GM12878 (cell line): ENCODE data around the gene IRF2BPL. TPM values are rescaled to one million over a fixed set of nuclear protein-coding genes. Genes with fewer than 3 reads are reported as not detected.

Source experiments
- ATF7 ChIP-seq: fragments of 450-650 bp; IDR thresholded peaks from 2 replicates; pipeline ENCODE4 v1.6.1; 2016; ENCODE audit warnings: low read depth, mild to moderate bottlenecking
- CREM ChIP-seq: IDR thresholded peaks from 2 replicates; pipeline ENCODE4 v1.6.1; 2014; ENCODE audit warnings: antibody characterized with exemption, low read depth
- EED ChIP-seq: sonication (generic); IDR thresholded peaks from 2 replicates; pipeline ENCODE4 v1.6.1; 2016; ENCODE audit warnings: antibody characterized with exemption, low read depth
- HDAC6 ChIP-seq: fragments of 200-600 bp; sonication (generic); IDR thresholded peaks from one replicate; pipeline ENCODE4 v1.8.0; 2017; ENCODE audit warnings: antibody characterized with exemption; ENCODE audit not compliant: unreplicated experiment
- IRF5 ChIP-seq: fragments of 450-650 bp; IDR thresholded peaks from 2 replicates; pipeline ENCODE4 v1.6.1; 2017; ENCODE audit warnings: borderline replicate concordance
- MTA3 ChIP-seq: IDR thresholded peaks from 2 replicates; pipeline ENCODE4 v1.6.1; 2012; ENCODE audit warnings: low read length, inconsistent platforms, borderline replicate concordance
- MYC ChIP-seq: IDR thresholded peaks from 2 replicates; pipeline ENCODE4 v1.6.1; 2011; ENCODE audit warnings: mild to moderate bottlenecking, low read length, moderate library complexity, inconsistent platforms; ENCODE audit not compliant: insufficient read depth, insufficient replicate concordance, insufficient read length, severe bottlenecking
- NR2F1 ChIP-seq: fragments of 450-650 bp; conservative IDR thresholded peaks from 2 replicates; pipeline ENCODE4 v1.6.1; 2017; ENCODE audit warnings: mild to moderate bottlenecking
- PAX5 ChIP-seq: IDR thresholded peaks from 2 replicates; pipeline ENCODE4 v1.6.1; 2011; ENCODE audit warnings: low read depth, low read length, borderline replicate concordance
- POU2F2 ChIP-seq: IDR thresholded peaks from 3 replicates; pipeline ENCODE4 v1.6.1; 2011; ENCODE audit warnings: low read depth, mild to moderate bottlenecking, low read length, borderline replicate concordance
- ZSCAN29 ChIP-seq: fragments of 450-650 bp; IDR thresholded peaks from 2 replicates; pipeline ENCODE4 v1.6.1; 2017; ENCODE audit warnings: mild to moderate bottlenecking, moderate library complexity
- polyA plus RNA-seq, 11 experiments: library from polyadenylated mRNA; depleted of rRNA in 4 of 11; unstranded in 6 of 11; stranded (reverse) in 5 of 11; fragments of >200 nt; fragmentation: Nextera tagmentation in 4 of 11; fragmentation: Illumina TruSeq in 1 of 11; extraction: Ambion mirVana in 4 of 11; extraction: Trizol in 1 of 11; gene quantifications; 1 replicate in 1 of 11; 2 replicates in 10 of 11; pipeline versions ENCODE4 v1.2.1 to v1.2.3, GENCODE V29; 2011 to 2016; ENCODE audit warnings: inconsistent platforms in 2 of 11, missing spikeins in 2 of 11, low read depth in 1 of 11
- total RNA-seq, 4 experiments: library from RNA; depleted of rRNA in 3 of 4; stranded (reverse); fragments of >200 nt in 3 of 4; fragmentation: Illumina TruSeq in 1 of 4; extraction: Trizol in 1 of 4; gene quantifications; 2 replicates each; pipeline versions ENCODE4 v1.2.1 to v1.2.3, GENCODE V29; 2013 to 2021
- TF ChIP-seq, protein P1 (sequence below): fragments of 450-650 bp; IDR thresholded peaks from 2 replicates; pipeline ENCODE4 v1.6.1; 2017; ENCODE audit warnings: low read depth, mild to moderate bottlenecking, moderate library complexity

Gene IRF2BPL
- total and polyA plus RNA-seq, 10 of the 15 experiments (the other 5 are each of a cell fraction or from before 2014, with no cell fraction given), result 1.2 to 34.5 (median 3.1) TPM

GRCh38 chr14:77023001-77023996 is 5.2 kb downstream of the IRF2BPL start (continued):
- TF ChIP-seq ATF7, result 0 out of 2 replicates have a peak, but pooled peaks have one; percentile 19
- TF ChIP-seq MTA3, result 0 out of 2 replicates have a peak, but pooled peaks have one; percentile 48
- no peak for TF ChIP-seq HDAC6
- TF ChIP-seq PAX5, result peak; percentile 17; the same call in 1 of the 2 replicates
- TF ChIP-seq IRF5, result no peak
- peak; percentile 65 for TF ChIP-seq EED
- TF ChIP-seq MYC, result no peak
- TF ChIP-seq CREM, result 0 out of 2 replicates have a peak, but pooled peaks have one; percentile 35
- no peak for TF ChIP-seq NR2F1
- no peak for TF ChIP-seq POU2F2
- TF ChIP-seq, protein P1, sequence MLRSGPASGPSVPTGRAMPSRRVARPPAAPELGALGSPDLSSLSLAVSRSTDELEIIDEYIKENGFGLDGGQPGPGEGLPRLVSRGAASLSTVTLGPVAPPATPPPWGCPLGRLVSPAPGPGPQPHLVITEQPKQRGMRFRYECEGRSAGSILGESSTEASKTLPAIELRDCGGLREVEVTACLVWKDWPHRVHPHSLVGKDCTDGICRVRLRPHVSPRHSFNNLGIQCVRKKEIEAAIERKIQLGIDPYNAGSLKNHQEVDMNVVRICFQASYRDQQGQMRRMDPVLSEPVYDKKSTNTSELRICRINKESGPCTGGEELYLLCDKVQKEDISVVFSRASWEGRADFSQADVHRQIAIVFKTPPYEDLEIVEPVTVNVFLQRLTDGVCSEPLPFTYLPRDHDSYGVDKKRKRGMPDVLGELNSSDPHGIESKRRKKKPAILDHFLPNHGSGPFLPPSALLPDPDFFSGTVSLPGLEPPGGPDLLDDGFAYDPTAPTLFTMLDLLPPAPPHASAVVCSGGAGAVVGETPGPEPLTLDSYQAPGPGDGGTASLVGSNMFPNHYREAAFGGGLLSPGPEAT, result peak; percentile 44
- TF ChIP-seq ZSCAN29, result no peak
